Panc1 (cell line): ENCODE results near the gene PELI1.

Source experiments
- POLR2AphosphoS5 ChIP-seq: IDR thresholded peaks from 2 replicates; pipeline ENCODE4 v1.6.1; 2012; ENCODE audit warnings: mild to moderate bottlenecking, low read depth, low read length, moderate library complexity
- SIN3A ChIP-seq: IDR thresholded peaks from 2 replicates; pipeline ENCODE4 v1.6.1; 2012; ENCODE audit warnings: low read depth, mild to moderate bottlenecking, low read length, moderate library complexity, borderline replicate concordance; ENCODE audit not compliant: insufficient read depth
- TCF7L2 ChIP-seq: IDR thresholded peaks from 2 replicates; pipeline ENCODE4 v1.6.1; 2011; ENCODE audit warnings: mild to moderate bottlenecking, low read depth, low read length, inconsistent platforms
- TF ChIP-seq, protein P1 (sequence below): fragments of 450-650 bp; IDR thresholded peaks from 2 replicates; pipeline ENCODE4 v1.5.1; 2017; ENCODE audit warnings: mild to moderate bottlenecking
- TF ChIP-seq, protein P2 (sequence below), 2 experiments: IDR thresholded peaks; 2 replicates each; pipeline ENCODE4 v1.6.1; 2011 to 2012; ENCODE audit warnings: low read depth in 2 of 2, control low read depth in 1 of 2, low read length in 1 of 2, mild to moderate bottlenecking in 1 of 2, moderate library complexity in 1 of 2; ENCODE audit not compliant: insufficient read depth in 1 of 2

DNA sequence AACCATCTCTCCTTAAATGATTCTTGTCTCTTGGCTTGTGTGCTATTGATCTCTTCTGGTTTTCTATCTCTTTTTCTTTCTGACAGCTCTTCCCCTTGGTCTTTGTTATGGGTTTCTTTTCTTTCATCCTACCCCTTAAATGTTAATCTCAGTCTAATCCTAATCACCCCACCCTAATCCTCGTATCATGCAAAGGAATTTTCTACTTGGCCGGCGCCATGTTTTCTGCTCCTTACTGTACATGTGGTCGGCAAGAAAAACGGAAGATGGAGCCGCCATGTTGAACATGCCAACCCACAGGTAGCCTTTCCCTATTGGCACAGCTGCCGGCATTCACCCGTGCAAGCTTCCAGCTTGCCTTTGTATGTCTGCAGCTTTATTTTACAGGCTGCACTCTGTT, 63.2 kb downstream of the PELI1 start:
- TF ChIP-seq, protein P1, sequence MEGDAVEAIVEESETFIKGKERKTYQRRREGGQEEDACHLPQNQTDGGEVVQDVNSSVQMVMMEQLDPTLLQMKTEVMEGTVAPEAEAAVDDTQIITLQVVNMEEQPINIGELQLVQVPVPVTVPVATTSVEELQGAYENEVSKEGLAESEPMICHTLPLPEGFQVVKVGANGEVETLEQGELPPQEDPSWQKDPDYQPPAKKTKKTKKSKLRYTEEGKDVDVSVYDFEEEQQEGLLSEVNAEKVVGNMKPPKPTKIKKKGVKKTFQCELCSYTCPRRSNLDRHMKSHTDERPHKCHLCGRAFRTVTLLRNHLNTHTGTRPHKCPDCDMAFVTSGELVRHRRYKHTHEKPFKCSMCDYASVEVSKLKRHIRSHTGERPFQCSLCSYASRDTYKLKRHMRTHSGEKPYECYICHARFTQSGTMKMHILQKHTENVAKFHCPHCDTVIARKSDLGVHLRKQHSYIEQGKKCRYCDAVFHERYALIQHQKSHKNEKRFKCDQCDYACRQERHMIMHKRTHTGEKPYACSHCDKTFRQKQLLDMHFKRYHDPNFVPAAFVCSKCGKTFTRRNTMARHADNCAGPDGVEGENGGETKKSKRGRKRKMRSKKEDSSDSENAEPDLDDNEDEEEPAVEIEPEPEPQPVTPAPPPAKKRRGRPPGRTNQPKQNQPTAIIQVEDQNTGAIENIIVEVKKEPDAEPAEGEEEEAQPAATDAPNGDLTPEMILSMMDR: no peak
- no peak for TF ChIP-seq TCF7L2
- TF ChIP-seq, protein P2, sequence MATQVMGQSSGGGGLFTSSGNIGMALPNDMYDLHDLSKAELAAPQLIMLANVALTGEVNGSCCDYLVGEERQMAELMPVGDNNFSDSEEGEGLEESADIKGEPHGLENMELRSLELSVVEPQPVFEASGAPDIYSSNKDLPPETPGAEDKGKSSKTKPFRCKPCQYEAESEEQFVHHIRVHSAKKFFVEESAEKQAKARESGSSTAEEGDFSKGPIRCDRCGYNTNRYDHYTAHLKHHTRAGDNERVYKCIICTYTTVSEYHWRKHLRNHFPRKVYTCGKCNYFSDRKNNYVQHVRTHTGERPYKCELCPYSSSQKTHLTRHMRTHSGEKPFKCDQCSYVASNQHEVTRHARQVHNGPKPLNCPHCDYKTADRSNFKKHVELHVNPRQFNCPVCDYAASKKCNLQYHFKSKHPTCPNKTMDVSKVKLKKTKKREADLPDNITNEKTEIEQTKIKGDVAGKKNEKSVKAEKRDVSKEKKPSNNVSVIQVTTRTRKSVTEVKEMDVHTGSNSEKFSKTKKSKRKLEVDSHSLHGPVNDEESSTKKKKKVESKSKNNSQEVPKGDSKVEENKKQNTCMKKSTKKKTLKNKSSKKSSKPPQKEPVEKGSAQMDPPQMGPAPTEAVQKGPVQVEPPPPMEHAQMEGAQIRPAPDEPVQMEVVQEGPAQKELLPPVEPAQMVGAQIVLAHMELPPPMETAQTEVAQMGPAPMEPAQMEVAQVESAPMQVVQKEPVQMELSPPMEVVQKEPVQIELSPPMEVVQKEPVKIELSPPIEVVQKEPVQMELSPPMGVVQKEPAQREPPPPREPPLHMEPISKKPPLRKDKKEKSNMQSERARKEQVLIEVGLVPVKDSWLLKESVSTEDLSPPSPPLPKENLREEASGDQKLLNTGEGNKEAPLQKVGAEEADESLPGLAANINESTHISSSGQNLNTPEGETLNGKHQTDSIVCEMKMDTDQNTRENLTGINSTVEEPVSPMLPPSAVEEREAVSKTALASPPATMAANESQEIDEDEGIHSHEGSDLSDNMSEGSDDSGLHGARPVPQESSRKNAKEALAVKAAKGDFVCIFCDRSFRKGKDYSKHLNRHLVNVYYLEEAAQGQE (IDR thresholded peaks at IDR 0.05; ENCODE audit: insufficient read depth in 1 of 2, low read depth in 2 of 2, low read length in 1 of 2): no peak
- TF ChIP-seq SIN3A: no peak
- TF ChIP-seq POLR2AphosphoS5: no peak
